DMS53 (cell line): Measurements from ENCODE around the gene COL4A6.
A peak's percentile ranks its signal among the peaks of the same experiment; 100 is the strongest.

Source experiments
- DNase-seq: peaks from one replicate; lab custom pipeline; 2025; lab: John Stamatoyannopoulos, UW

COL4A6 gene

GRCh38 chrX:108216919-108217571 is 221.2 kb downstream of the COL4A6 start:
- DNase-seq = no peak

DNA sequence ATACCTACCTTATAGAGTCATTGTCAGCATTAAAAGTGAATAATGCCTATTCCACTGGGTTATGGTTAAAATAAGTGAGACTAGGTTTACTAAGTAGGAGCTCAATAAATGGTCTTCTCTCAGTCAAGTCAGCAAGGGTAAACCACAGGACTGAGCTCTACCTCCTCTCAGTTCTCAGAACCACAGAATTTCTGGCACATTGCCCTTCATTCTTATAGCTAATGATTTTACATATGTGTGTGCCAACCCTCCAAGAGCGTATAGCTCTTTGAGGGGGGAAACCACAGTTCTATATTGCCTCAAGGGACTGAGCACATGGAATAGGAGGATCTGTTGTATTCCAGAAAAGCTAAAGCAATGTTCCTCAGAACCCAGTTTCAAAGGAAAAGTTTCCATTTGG is 221.8 kb downstream of the COL4A6 start:
- no peak for DNase-seq

GRCh38 chrX:108211301-108211700 is 226.9 kb downstream of the COL4A6 start:
- no peak for DNase-seq

GRCh38 chrX:108209006-108209554 is 229.1 kb downstream of the COL4A6 start:
- no peak for DNase-seq

GRCh38 chrX:108203540-108203939 is 234.7 kb downstream of the COL4A6 start:
- no peak for DNase-seq

GRCh38 chrX:108199691-108200090 is 238.5 kb downstream of the COL4A6 start:
- peak; percentile 74 for DNase-seq

- DNase-seq = no peak
Observed at GRCh38 chrX:108199041-108199440, 239.2 kb downstream of the COL4A6 start.

- DNase-seq = no peak
Observed at GRCh38 chrX:108198420-108198819, 239.8 kb downstream of the COL4A6 start.

DNA sequence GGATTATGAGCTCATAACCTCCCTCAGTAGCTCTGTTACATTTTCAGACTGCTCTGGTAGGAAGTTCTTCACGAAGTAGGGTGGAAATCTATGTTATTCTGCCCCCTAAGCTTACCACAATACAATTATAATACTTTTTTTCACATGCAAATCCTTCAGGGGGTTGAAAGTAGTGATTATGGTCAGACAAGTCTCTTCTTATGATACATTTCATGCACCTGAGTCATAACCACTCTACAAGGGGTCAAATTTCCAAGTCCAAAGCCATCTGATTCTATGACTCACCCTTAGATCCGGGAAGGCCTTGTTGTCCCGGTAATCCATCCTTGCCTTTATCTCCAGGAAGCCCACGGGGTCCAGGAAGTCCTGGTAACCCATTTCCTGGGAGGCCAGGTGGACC is 251.4 kb downstream of the COL4A6 start:
- peak; percentile 90 for DNase-seq

- DNase-seq = no peak
Observed at GRCh38 chrX:108178143-108178498, 260.1 kb downstream of the COL4A6 start.

DNA sequence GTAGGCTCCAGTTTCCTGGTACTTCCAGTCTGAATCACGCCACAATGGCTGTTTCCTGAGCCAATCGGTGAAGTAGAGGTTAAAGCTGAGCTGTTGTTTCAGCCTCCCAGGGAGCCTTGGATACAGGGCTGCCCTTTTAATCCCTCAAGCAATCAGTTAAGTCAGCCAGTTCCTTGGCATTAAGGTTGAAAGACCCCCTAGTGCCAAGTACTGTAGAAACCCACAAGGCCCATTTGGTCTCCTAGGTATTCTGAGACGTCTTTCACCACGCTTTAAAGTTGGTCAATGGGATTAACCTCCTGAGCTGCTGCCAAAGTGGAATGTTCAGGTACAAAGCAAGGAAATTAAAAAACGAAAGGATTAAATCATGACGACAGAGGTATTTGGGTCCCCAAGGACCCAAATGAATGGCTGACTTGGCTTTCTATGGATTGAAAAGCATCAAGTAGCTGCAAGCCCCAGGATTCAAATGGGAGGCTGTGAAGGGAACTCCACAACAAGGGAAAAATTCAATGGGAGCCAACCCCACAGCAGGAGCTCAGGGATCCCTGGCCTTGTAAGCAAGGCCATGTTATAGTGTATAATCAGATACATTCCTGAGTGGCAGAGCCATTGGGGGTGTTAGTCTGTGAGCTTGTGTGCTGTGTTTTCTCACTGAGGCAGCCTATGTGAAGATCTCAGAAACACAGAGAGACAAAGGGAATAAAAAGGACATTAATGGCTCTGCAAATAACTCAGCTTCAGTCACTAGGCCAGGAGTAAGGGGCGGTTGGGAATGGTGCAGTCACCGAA is 260.7 kb downstream of the COL4A6 start:
- DNase-seq = no peak

DNA sequence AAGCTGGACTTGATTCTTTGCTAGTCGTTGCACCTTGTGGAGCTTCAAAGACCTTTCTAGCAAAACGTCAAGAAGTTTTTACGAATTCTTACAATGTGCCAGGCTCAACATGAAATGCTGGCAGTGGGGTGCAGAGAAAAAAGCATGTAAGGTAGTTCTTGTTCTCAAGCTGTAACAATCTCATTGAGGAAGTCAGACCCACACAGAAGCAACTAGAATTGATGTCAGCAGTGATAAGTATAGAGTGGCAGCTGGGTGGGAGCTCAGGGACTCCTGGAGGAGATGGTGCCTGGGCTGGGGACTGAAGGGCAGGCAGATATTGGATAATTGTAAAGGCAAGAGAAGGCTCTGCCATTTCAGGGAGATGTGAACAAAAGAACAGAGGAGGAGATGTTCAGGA is 264.3 kb downstream of the COL4A6 start:
- DNase-seq = no peak

DNA sequence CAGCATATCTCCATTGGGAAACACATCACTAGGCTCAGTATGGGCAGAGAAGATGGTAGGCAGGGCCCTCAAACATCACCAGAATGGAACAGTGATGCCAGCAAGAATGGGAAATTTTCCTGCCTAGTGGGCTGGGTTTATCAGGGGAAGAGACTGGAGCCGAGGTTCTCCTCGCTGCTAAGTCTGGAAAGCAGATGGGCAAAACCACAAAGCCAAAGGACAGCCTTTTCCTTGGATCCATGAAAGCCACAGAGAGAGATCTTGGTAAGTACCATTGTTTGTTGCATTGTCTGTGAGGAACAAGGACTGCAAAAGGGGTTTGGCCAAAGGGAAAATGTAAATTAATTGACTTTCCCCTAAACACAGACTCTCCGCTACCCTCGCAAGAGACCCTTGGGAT is 266.6 kb downstream of the COL4A6 start:
- DNase-seq = no peak

DNA sequence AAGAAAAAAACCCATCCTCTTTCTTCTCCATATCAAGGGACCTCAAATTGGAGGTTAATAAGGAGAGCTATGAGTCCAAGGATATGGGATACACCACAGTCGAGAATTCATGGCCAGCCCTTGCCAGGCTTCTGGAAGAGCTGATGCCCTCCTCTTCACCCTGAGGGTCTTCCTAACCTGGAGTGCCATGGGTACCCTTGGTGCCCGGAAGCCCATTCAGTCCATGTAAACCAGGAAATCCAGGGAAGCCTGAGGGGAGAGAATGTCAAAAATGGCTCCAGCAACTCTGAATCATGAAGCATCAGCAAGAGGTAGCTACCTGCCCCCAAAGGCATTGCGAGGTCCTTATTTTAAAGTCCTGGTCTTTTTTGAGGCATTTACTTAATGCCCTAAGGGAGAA is 268.5 kb downstream of the COL4A6 start:
- DNase-seq = no peak

- DNase-seq = no peak
Observed at GRCh38 chrX:108168961-108169740, 269.1 kb downstream of the COL4A6 start.

GRCh38 chrX:108167211-108167872 is 270.9 kb downstream of the COL4A6 start:
- DNase-seq = peak; percentile 51

- peak; percentile 65 for DNase-seq
Observed at GRCh38 chrX:108165383-108166111, 272.7 kb downstream of the COL4A6 start.

- peak; percentile 60 for DNase-seq
Observed at GRCh38 chrX:108163333-108164082, 274.7 kb downstream of the COL4A6 start.

DNA sequence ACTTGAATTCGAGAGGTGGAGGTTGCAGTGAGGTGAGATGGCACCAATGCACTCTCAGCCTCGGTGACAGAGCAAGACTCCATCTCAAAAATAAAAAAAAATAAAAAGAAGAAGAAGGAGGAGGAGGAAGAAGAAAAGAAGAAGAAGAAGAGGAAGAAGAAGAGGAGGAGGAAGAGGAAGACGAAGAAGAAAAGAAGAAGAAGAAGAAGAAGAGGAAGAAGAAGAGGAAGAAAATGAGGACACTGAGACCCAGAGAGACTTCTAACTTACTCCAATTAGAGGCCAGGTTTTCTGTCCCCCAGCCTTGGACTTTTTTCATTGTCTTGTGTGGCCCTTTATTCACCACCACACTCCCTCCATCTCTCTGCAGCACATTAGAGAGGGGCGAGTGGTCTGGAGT is 276.0 kb downstream of the COL4A6 start:
- DNase-seq = no peak

GRCh38 chrX:108160309-108160708 is 277.9 kb downstream of the COL4A6 start:
- no peak for DNase-seq
